Heart left ventricle (tissue), 13 donors: ENCODE data around the gene RGS10.

Experiments used
- POLR2A ChIP-seq, 2 donors: fragments of 450-650 bp; IDR thresholded peaks; one replicate each; pipeline ENCODE4 v1.6.1; 2017; ENCODE audit warnings: antibody characterized with exemption in 2 of 2, mild to moderate bottlenecking in 2 of 2, moderate library complexity in 2 of 2
- TF ChIP-seq, protein P1 (sequence below), 12 donors: fragments of 200-600 bp; sonication (generic) in 4 of 12; IDR thresholded peaks; one replicate each; pipeline versions ENCODE4 v1.5.0 to v1.8.0; 2018 to 2022; ENCODE audit warnings: antibody characterized with exemption in 12 of 12, mild to moderate bottlenecking in 5 of 12
- donor health status: ischemic (EF 13 %, LVEDD 7.1; RV severe dilation, severe dysfunction).
- donor health status: DM: no; HTN: yes; CAD: no.
- donor health status: DM: no; HTN: no; CAD: no.
- donor health status: ischemic (EF 25% LVEDD 6.9; RV normal size, moderate dysfunction).
- donor health status: ischemic (EF 25% LVEDD 5.7; RV mildly dilated, moderate dysfunction).
- donor health status: ischemic (EF 35%, LVEDD 5.7; RV mildly dilated, moderate dysfunction).
- donor health status: nonischemic (EF 11% LVEDD 7.7; RV severe dilation, severe dysfunction).
- donor health status: DM: yes; HTN: yes; CAD: no.
- donor health status: PGD.
- donor health status: ischemic (EF 29% LVEDD 5.4; RV normal size, mild dysfunction).
- donor health status: nonischemic (EF 23%, LVEDD 6.1; RV moderate dilation, normal function).

GRCh38 chr10:119562097-119562496 is 19.6 kb upstream of the RGS10 start:
- no peak for TF ChIP-seq POLR2A (IDR thresholded peaks at IDR 0.05)
- TF ChIP-seq, protein P1, sequence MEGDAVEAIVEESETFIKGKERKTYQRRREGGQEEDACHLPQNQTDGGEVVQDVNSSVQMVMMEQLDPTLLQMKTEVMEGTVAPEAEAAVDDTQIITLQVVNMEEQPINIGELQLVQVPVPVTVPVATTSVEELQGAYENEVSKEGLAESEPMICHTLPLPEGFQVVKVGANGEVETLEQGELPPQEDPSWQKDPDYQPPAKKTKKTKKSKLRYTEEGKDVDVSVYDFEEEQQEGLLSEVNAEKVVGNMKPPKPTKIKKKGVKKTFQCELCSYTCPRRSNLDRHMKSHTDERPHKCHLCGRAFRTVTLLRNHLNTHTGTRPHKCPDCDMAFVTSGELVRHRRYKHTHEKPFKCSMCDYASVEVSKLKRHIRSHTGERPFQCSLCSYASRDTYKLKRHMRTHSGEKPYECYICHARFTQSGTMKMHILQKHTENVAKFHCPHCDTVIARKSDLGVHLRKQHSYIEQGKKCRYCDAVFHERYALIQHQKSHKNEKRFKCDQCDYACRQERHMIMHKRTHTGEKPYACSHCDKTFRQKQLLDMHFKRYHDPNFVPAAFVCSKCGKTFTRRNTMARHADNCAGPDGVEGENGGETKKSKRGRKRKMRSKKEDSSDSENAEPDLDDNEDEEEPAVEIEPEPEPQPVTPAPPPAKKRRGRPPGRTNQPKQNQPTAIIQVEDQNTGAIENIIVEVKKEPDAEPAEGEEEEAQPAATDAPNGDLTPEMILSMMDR (IDR thresholded peaks at IDR 0.05): no peak
